Psoas muscle (tissue), 8 donors: ENCODE measurements around the gene SERPINA4. TPM values are rescaled to one million over a fixed set of nuclear protein-coding genes. Genes with fewer than 3 reads are reported as not detected.

Experiments used
- ATAC-seq, 4 donors: fragments of 200-7000 bp; cut with Tn5 transposase; one replicate each; pipeline ENCODE4 v1.9.1; 2020; ENCODE audit warnings: moderate library complexity in 3 of 4, mild to moderate bottlenecking in 2 of 4
- DNase-seq, 2 donors: peaks; one replicate each; pipeline ENCODE4 v3.0.0-alpha.2; 2020
- H3K27ac ChIP-seq: fragments of 200-600 bp; one replicate; pipeline ENCODE4 v1.8.0; 2022
- H3K27me3 ChIP-seq, 3 donors: fragments of 200-600 bp in 1 of 3; one replicate each; pipeline versions ENCODE4 v1.6.1 to v1.8.0; 2013 to 2022; ENCODE audit warnings: low read length in 2 of 3, mild to moderate bottlenecking in 2 of 3, moderate library complexity in 1 of 3; ENCODE audit not compliant: insufficient read depth in 3 of 3
- H3K36me3 ChIP-seq, 2 donors: fragments of 200-600 bp in 1 of 2; one replicate each; pipeline versions ENCODE4 v1.6.1 to v1.8.0; 2013 to 2022; ENCODE audit warnings: low read depth in 1 of 2, mild to moderate bottlenecking in 1 of 2, moderate library complexity in 1 of 2; ENCODE audit not compliant: insufficient read depth in 1 of 2
- H3K4me1 ChIP-seq: fragments of 200-600 bp; one replicate; pipeline ENCODE4 v1.8.0; 2022
- H3K4me3 ChIP-seq: fragments of 200-600 bp; one replicate; pipeline ENCODE4 v1.8.0; 2022; ENCODE audit warnings: mild to moderate bottlenecking
- H3K9me3 ChIP-seq: fragments of 200-600 bp; one replicate; pipeline ENCODE4 v1.8.0; 2022
- CTCF ChIP-seq: fragments of 200-600 bp; IDR thresholded peaks from one replicate; pipeline ENCODE4 v1.8.0; 2022; ENCODE audit warnings: antibody characterized with exemption
- WGBS, 3 donors: extraction: QIAGEN DNeasy Blood & Tissue Kit; methylation state at CpG; one replicate each; pipeline versions ENCODE4 v1.1.6 to v1.1.7; 2013; 5-methylcytosine and 5-hydroxymethylcytosine counted together
- intact Hi-C, 2 donors: fragments of 100-400 bp; cut with DNase I; formaldehyde crosslinking; loops; one replicate each; pipeline versions ENCODE4 v1.11.0 to v1.14.2; 2022
- polyA plus RNA-seq, 3 donors: library from polyadenylated mRNA; stranded (reverse); fragments of 200-250 nt; gene quantifications; one replicate each; pipeline ENCODE4 v1.2.3, GENCODE V29; 2013
- total RNA-seq, 4 donors: library from RNA; stranded (reverse); fragmentation: NEBNext Ultra II Directional in 2 of 4; extraction: Animal tissue kit (Norgen Biotek cat#: 25700) in 2 of 4; gene quantifications; one replicate each; pipeline versions ENCODE4 v1.2.1 to v1.2.4, GENCODE V29; 2021 to 2023
- donor health status: healthy with polysubstance abuse.
- donor health status: DM: no; HTN: no; CAD: no; lungs with moderate emphysema.
- donor health status: Bipolar disorder and iron deficiency.
- donor health status: healthy.
- donor health status: DM: yes; HTN: yes; CAD: no.
- donor health status: DM: no; HTN: no; CAD: no.
- donor health status: DM: no; HTN: no; CAD: no.
- donor health status: DM: yes; HTN: yes; CAD: no.

Gene SERPINA4
- total and polyA plus RNA-seq, 7 donors: not detected

DNA sequence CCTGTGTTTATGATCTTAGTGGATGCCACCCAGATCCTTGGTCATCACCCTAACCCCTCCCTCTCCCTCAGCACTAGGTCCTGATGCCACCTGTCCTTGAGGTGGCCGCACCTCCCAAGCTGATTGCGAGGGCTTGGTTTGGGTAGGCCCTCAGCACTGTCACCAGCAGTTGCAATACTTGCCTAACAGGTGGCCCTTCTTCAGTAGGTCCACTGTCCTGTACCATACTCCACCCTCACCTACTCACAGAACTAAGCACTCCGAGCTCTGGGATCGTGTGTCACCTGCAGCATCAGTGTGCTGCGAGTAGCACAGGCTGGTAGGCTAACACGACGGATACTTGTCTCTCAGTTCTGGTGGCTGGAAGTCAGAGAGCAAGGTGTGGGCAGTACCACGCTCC is 38.0 kb upstream of the SERPINA4 start:
- DNase-seq: no peak
- intact Hi-C loops: no loop called here
- Histone ChIP-seq H3K27ac (no peak overlapping the region), H3K27me3 (peaks cover 0 to 3% (median 2%) of the 10 kb centered on the region in 3 donors), H3K4me3 (no peak overlapping the region), H3K9me3 (no peaks in the 10 kb centered on the region), H3K36me3 (no peaks in the 10 kb centered on the region), H3K4me1 (no peaks in the 10 kb centered on the region)
- 79 to 88% (median 85%) methylated on average over 8 of the region's 8 CpGs for WGBS, 3 donors
- no peak for TF ChIP-seq CTCF
- ATAC-seq: no peak

DNA sequence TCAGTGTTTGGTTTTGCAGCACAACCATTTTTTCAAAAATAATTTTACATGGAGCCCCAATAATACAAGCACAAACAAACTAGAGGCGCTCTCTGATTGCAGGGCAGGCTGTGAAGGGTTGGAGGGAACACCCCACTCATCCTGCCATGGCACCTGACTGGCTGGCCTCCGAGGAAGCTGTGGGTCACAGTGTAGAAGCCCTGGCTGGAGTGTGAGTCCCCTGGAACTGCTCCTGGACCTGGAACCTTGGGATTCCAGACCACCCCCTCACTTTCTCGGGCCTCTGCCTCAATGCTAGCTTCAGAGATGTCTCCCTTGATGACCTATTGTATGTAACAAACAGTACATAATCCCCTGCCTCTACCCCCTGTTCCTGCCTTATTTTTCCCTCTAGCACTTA is 37.1 kb upstream of the SERPINA4 start:
- no peak for ATAC-seq
- intact Hi-C loops: no loop called here
- TF ChIP-seq CTCF: no peak
- Histone ChIP-seq H3K9me3 (no peaks in the 10 kb centered on the region), H3K27me3 (peaks cover 0 to 3% (median 2%) of the 10 kb centered on the region in 3 donors), H3K4me3 (no peak overlapping the region), H3K27ac (no peak overlapping the region), H3K4me1 (no peaks in the 10 kb centered on the region), H3K36me3 (no peaks in the 10 kb centered on the region)
- DNase-seq: no peak
- WGBS, 3 donors: 65 to 70% (median 66%) methylated on average over 3 of the region's 3 CpGs

DNA sequence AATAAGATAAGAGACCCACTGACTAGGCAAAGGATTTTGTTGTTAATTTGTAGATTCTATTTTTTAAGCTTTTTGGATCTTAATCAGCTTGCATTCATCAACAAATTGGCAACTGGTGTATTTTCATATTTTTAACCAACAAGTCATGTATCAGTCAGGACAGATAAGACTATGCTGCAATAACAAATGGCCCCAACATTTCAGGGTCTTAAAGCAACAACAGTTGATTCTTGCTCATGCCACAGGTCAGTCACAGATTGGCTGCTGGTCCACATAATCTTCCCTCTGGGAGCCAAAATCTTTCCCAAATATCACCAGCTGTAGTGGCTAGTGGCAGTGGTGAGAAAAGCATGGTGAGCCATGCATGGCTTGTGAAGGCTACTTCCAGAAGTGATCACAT is 30.1 kb upstream of the SERPINA4 start:
- H3K36me3 ChIP-seq: no peaks in the 10 kb centered on the region
- intact Hi-C loops: no loop called here
- ATAC-seq (no peak), DNase-seq (no peak)
- no peak for TF ChIP-seq CTCF
- no peaks in the 10 kb centered on the region for H3K4me1 ChIP-seq
- no peak overlapping the region for H3K27ac ChIP-seq
- no peaks in the 10 kb centered on the region for H3K9me3 ChIP-seq
- peaks cover 0 to 4% (median 0%) of the 10 kb centered on the region in 3 donors for H3K27me3 ChIP-seq
- no peak overlapping the region for H3K4me3 ChIP-seq

- Histone ChIP-seq H3K27me3 (peaks cover 0 to 4% (median 0%) of the 10 kb centered on the region in 3 donors), H3K4me1 (no peaks in the 10 kb centered on the region), H3K4me3 (no peak overlapping the region), H3K27ac (no peak overlapping the region), H3K36me3 (no peaks in the 10 kb centered on the region), H3K9me3 (no peaks in the 10 kb centered on the region)
- no peak for TF ChIP-seq CTCF
- no peak for DNase-seq
- WGBS, 3 donors: 52 to 60% (median 55%) methylated on average over 2 of the region's 2 CpGs
- no peak for ATAC-seq
- intact Hi-C loops: no loop called here
These were observed 28.8 kb upstream of the SERPINA4 start for GRCh38 chr14:94532447-94532846.

GRCh38 chr14:94535506-94535905 is 25.7 kb upstream of the SERPINA4 start:
- Histone ChIP-seq H3K36me3 (no peaks in the 10 kb centered on the region), H3K27me3 (peaks cover 0 to 4% (median 0%) of the 10 kb centered on the region in 3 donors), H3K9me3 (no peaks in the 10 kb centered on the region), H3K4me3 (no peak overlapping the region), H3K4me1 (no peaks in the 10 kb centered on the region), H3K27ac (no peak overlapping the region)
- WGBS, 3 donors: 69 to 78% (median 71%) methylated on average over 3 of the region's 3 CpGs
- TF ChIP-seq CTCF: no peak
- DNase-seq (no peak), ATAC-seq (no peak)
- intact Hi-C loops: no loop called here
